ENCODE results near the gene AQP12A. TPM values are rescaled to one million over a fixed set of nuclear protein-coding genes. Genes with fewer than 3 reads are reported as not detected.

The AQP12A gene
- total RNA-seq, 1 experiment from 2014 or later, result not detected

GRCh38 chr2:240736281-240737250 lies 44.9 kb downstream of the AQP12A start:
- CTCF ChIA-PET, result no interaction called here
- Histone ChIP-seq H3K27ac (ENCODE audit: low read depth, low read length) (no peak overlapping the region), H3K27me3 (ENCODE audit: insufficient read depth, low read length) (no peaks in the 10 kb centered on the region)

More at GRCh38 chr2:240736281-240737250, 44.9 kb downstream of the AQP12A start:
- intact Hi-C loops (cut with micrococcal nuclease), result no loop called here
- no peak overlapping the region for H3K4me2 ChIP-seq (ENCODE audit: low read length)
- ATAC-seq, result no peak
- no peak for DNase-seq (ENCODE audit: low read depth, low spot score)
- no peaks in the 10 kb centered on the region for H3K9me3 ChIP-seq (ENCODE audit: control insufficient read depth in 1 of 2, insufficient read depth in 1 of 2, low read depth in 1 of 2, low read length in 2 of 2)
- no peaks in the 10 kb centered on the region for H4K20me1 ChIP-seq (ENCODE audit: insufficient read depth)
- TF ChIP-seq SRF (IDR thresholded peaks at IDR 0.05; ENCODE audit: low read depth) (no peak), SP1 (IDR thresholded peaks at IDR 0.05; ENCODE audit: low read depth) (no peak), CEBPB (IDR thresholded peaks at IDR 0.05; ENCODE audit: low read depth) (no peak), ZNF274 (IDR thresholded peaks at IDR 0.05; ENCODE audit: low read depth, low read length) (no peak), POLR2AphosphoS5 (IDR thresholded peaks at IDR 0.05; ENCODE audit: low read depth, low read length) (no peak), REST (IDR thresholded peaks at IDR 0.05; ENCODE audit: low read depth) (no peak), JUND (IDR thresholded peaks at IDR 0.05) (no peak), EZH2phosphoT487 (IDR thresholded peaks at IDR 0.05; ENCODE audit: borderline replicate concordance) (no peak), SIN3A (IDR thresholded peaks at IDR 0.05; ENCODE audit: low read depth) (no peak), POLR2A (IDR thresholded peaks at IDR 0.05; ENCODE audit: borderline replicate concordance, extremely low read depth, insufficient read depth, insufficient read length) (no peak), ELF1 (IDR thresholded peaks at IDR 0.05; ENCODE audit: borderline replicate concordance, low read depth) (no peak), CBX3 (IDR thresholded peaks at IDR 0.05; ENCODE audit: low read depth) (no peak), FOSL1 (IDR thresholded peaks at IDR 0.05; ENCODE audit: low read depth) (no peak), EZH2 (IDR thresholded peaks at IDR 0.05) (no peak), MAX (IDR thresholded peaks at IDR 0.05) (no peak), CTCF (IDR thresholded peaks at IDR 0.05 in 2 of 3, conservative IDR thresholded peaks at IDR 0.05 in 1 of 3; ENCODE audit: borderline replicate concordance in 1 of 3, insufficient read depth in 1 of 3, low read depth in 2 of 3, low read length in 2 of 3) (no peak), ZFX (IDR thresholded peaks at IDR 0.05) (no peak)
- H3K36me3 ChIP-seq (ENCODE audit: control insufficient read depth in 1 of 2, insufficient read depth in 2 of 2, low read length in 2 of 2), result no peaks in the 10 kb centered on the region
- no peak overlapping the region for H3K4me3 ChIP-seq (replicated peaks in 1 of 2; ENCODE audit: low read depth in 1 of 2, low read length in 2 of 2)
- no peak overlapping the region for H2AFZ ChIP-seq (ENCODE audit: low read depth, low read length, poor library complexity, severe bottlenecking)
- H3K79me2 ChIP-seq (ENCODE audit: insufficient read depth, low read length), result no peaks in the 10 kb centered on the region
- no peak overlapping the region for H3K9ac ChIP-seq (ENCODE audit: low read length)
- POLR2A ChIA-PET, result no interaction called here
- no TSS peak for BruUV-seq (replicated peaks)
- H3K9me2 ChIP-seq (ENCODE audit: insufficient read depth), result no peaks in the 10 kb centered on the region
- peaks cover 10 to 46% of the 10 kb centered on the region in 2 experiments for H3K4me1 ChIP-seq (ENCODE audit: control insufficient read depth in 1 of 2, insufficient read depth in 2 of 2, low read length in 2 of 2)
- RAD21 ChIA-PET (ENCODE audit: low non-redundant PET in 1 of 2, low total read pairs in 2 of 2, uncharacterized antibody in 2 of 2, unreplicated experiment in 2 of 2), result interaction anchor here in 1 of 2 experiments (0.7 kb wide), 1 partner anchor 159 kb away, joined by 4 read pairs; no protein-coding TSS in a partner anchor

Measured in HCT116 (cell line).